ENCODE data around the gene CPNE5. TPM values are rescaled to one million over a fixed set of nuclear protein-coding genes. Genes with fewer than 3 reads are reported as not detected.

Gene CPNE5
- polyA plus RNA-seq, 1 donor (not counting 4 experiments of a cell fraction or from before 2014, with no cell fraction given), result 0.05 TPM

DNA sequence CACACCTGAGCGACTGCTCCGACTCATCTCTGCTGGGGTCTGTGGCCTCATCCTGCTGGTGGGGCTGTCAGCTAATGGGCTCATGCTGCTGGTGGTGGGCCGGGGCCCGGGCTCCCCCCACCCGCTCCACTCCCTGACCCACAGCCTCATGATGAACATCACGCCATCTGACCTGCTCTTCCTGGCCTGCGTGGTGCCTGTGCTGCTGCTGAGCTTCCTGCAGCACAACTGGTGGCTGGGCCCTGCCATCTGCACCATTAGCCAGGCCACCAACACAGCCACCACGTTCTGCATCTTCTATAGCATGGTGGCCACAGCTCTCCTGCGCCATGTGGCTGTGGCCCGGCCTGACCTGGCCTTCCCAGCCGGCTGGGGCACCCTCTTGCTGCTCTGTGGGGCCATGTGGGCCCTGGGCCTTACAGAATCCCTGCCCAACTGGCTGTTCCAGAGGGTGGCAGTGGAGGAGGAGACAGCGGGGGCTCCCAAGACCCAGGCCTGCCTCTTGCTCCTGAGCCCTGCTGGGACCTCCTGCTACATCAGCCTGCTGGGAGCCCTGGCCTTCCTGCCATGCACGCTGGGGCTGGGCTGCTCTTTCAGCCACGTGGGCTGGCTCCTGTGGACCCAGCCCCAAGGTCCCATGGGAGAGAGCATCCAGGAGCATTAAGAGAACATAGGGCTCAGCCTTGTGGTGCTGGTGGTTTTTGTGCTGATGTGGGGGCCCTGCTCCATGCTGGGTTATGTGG, 102.0 kb downstream of the CPNE5 start:
- no peaks in the 10 kb centered on the region for H3K36me3 ChIP-seq (ENCODE audit: control insufficient read depth in 2 of 2, extremely low read depth in 1 of 2, insufficient read depth in 2 of 2, low read length in 2 of 2)
- H3K4me3 ChIP-seq (ENCODE audit: control insufficient read depth in 2 of 3, extremely low read depth in 1 of 3, insufficient read depth in 2 of 3, low read depth in 1 of 3, low read length in 3 of 3), result no peak overlapping the region
- H3K9ac ChIP-seq (ENCODE audit: control insufficient read depth, extremely low read depth, insufficient read depth, low read length), result no peak overlapping the region
- no peak overlapping the region for H3K27ac ChIP-seq (ENCODE audit: control insufficient read depth, insufficient read depth, low read length)
- no peak for TF ChIP-seq EZH2 (IDR thresholded peaks at IDR 0.05; ENCODE audit: low read length)
- TF ChIP-seq, protein P1, sequence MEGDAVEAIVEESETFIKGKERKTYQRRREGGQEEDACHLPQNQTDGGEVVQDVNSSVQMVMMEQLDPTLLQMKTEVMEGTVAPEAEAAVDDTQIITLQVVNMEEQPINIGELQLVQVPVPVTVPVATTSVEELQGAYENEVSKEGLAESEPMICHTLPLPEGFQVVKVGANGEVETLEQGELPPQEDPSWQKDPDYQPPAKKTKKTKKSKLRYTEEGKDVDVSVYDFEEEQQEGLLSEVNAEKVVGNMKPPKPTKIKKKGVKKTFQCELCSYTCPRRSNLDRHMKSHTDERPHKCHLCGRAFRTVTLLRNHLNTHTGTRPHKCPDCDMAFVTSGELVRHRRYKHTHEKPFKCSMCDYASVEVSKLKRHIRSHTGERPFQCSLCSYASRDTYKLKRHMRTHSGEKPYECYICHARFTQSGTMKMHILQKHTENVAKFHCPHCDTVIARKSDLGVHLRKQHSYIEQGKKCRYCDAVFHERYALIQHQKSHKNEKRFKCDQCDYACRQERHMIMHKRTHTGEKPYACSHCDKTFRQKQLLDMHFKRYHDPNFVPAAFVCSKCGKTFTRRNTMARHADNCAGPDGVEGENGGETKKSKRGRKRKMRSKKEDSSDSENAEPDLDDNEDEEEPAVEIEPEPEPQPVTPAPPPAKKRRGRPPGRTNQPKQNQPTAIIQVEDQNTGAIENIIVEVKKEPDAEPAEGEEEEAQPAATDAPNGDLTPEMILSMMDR (optimal IDR thresholded peaks at IDR 0.05 in 1 of 3, IDR thresholded peaks at IDR 0.05 in 1 of 3, conservative IDR thresholded peaks at IDR 0.05 in 1 of 3; ENCODE audit: extremely low read depth in 1 of 3, insufficient read depth in 2 of 3, low read length in 3 of 3), result no peak
- H3K79me2 ChIP-seq (ENCODE audit: control insufficient read depth, insufficient read depth, low read length), result no peaks in the 10 kb centered on the region
- H3K9me1 ChIP-seq (ENCODE audit: control insufficient read depth, extremely low read depth, insufficient read depth, low read length), result no peaks in the 10 kb centered on the region
- H4K20me1 ChIP-seq (ENCODE audit: control insufficient read depth, extremely low read depth, insufficient read depth, low read length), result no peaks in the 10 kb centered on the region
- H3K27me3 ChIP-seq (ENCODE audit: control insufficient read depth, extremely low read depth, insufficient read depth, low read length), result no peaks in the 10 kb centered on the region
- DNase-seq (ENCODE audit: low read depth, low spot score) (no peak), FAIRE-seq (no peak)
- dilution Hi-C loops (cut with MboI; ENCODE audit: extremely low pct_ligation_motif_present, low sequenced_read_pairs), result no loop called here
- H3K4me2 ChIP-seq (ENCODE audit: control insufficient read depth, extremely low read depth, insufficient read depth, low read depth, low read length), result no peak overlapping the region
- no peak overlapping the region for H2AFZ ChIP-seq (ENCODE audit: control insufficient read depth, low read length)
- H3K4me1 ChIP-seq (ENCODE audit: control insufficient read depth, extremely low read depth, insufficient read depth, low read length), result peaks cover 11% of the 10 kb centered on the region
- no peaks in the 10 kb centered on the region for H3K9me3 ChIP-seq (ENCODE audit: control insufficient read depth, low read depth, low read length)

DNA sequence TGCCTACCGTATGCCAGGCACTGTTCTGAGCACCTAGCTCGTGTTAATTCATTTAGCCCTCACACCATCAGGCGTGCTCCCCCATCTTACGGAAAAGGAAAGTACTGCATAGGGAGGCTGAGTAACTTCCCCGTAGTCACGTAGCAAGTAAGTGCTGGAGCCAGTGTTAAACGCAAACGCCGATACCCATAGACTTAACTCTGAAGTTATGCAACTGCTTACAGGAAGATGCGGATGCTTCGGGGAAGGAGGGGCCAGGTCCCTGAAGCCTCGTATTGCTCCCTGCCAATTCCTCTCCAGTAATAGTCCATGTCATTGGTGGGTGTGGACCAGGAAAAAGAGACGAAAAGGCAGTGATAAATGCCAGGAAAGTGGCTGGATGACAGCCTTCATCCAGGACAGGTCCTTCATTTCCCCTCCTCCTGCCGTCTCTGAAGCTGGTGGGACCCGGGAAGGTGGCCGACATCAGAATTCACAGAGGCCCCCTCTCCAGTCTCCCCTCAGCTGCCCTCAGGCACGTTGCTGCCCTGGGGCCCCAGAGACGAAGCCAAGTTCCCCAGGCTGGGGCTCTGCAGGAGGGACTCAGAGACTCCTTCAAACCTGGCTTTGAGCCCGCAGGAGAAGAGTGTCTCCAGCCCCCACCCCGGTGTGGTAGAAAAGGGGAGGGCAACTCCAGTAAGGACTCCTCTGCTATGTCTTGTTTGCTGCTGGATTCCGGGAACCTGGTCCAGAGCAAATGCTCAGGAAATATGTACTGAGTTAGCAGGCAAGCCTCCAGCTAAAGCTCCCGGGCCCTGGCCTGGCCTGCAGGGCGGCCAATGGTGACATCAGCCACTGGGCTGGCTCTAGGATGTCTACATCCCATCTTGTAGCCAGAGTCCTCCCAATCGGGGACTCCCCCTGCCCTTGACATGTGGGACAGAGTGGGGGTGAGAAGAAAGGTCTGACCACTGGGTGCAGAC, 103.9 kb downstream of the CPNE5 start:
- H3K27ac ChIP-seq (ENCODE audit: control insufficient read depth, insufficient read depth, low read length), result no peak overlapping the region
- H3K4me3 ChIP-seq (ENCODE audit: control insufficient read depth in 2 of 3, extremely low read depth in 1 of 3, insufficient read depth in 2 of 3, low read depth in 1 of 3, low read length in 3 of 3), result peak overlapping the region in 1 of 3 experiments; percentile 26

More for the DNA sequence above, 103.9 kb downstream of the CPNE5 start:
- peaks cover 15% of the 10 kb centered on the region for H3K4me1 ChIP-seq (ENCODE audit: control insufficient read depth, extremely low read depth, insufficient read depth, low read length)
- DNase-seq (ENCODE audit: low read depth, low spot score) (no peak), FAIRE-seq (peak; percentile 86)
- peak overlapping the region; percentile 36 for H3K9ac ChIP-seq (ENCODE audit: control insufficient read depth, extremely low read depth, insufficient read depth, low read length)
- H3K9me3 ChIP-seq (ENCODE audit: control insufficient read depth, low read depth, low read length), result no peaks in the 10 kb centered on the region
- H2AFZ ChIP-seq (ENCODE audit: control insufficient read depth, low read length), result peak overlapping the region; percentile 79
- no peaks in the 10 kb centered on the region for H4K20me1 ChIP-seq (ENCODE audit: control insufficient read depth, extremely low read depth, insufficient read depth, low read length)
- no peaks in the 10 kb centered on the region for H3K27me3 ChIP-seq (ENCODE audit: control insufficient read depth, extremely low read depth, insufficient read depth, low read length)
- dilution Hi-C loops (cut with MboI; ENCODE audit: extremely low pct_ligation_motif_present, low sequenced_read_pairs), result no loop called here
- no peak for TF ChIP-seq EZH2 (IDR thresholded peaks at IDR 0.05; ENCODE audit: low read length)
- TF ChIP-seq, protein P1 (optimal IDR thresholded peaks at IDR 0.05 in 1 of 3, IDR thresholded peaks at IDR 0.05 in 1 of 3, conservative IDR thresholded peaks at IDR 0.05 in 1 of 3; ENCODE audit: extremely low read depth in 1 of 3, insufficient read depth in 2 of 3, low read length in 3 of 3), result peak; percentile 22 to 47 (median 34)
- no peaks in the 10 kb centered on the region for H3K36me3 ChIP-seq (ENCODE audit: control insufficient read depth in 2 of 2, extremely low read depth in 1 of 2, insufficient read depth in 2 of 2, low read length in 2 of 2)
- no peaks in the 10 kb centered on the region for H3K79me2 ChIP-seq (ENCODE audit: control insufficient read depth, insufficient read depth, low read length)
- peak overlapping the region; percentile 50 for H3K4me2 ChIP-seq (ENCODE audit: control insufficient read depth, extremely low read depth, insufficient read depth, low read depth, low read length)
- H3K9me1 ChIP-seq (ENCODE audit: control insufficient read depth, extremely low read depth, insufficient read depth, low read length), result no peaks in the 10 kb centered on the region

Data from keratinocyte (primary cell).